Measurements from ENCODE around the gene KCNJ6.

DNA sequence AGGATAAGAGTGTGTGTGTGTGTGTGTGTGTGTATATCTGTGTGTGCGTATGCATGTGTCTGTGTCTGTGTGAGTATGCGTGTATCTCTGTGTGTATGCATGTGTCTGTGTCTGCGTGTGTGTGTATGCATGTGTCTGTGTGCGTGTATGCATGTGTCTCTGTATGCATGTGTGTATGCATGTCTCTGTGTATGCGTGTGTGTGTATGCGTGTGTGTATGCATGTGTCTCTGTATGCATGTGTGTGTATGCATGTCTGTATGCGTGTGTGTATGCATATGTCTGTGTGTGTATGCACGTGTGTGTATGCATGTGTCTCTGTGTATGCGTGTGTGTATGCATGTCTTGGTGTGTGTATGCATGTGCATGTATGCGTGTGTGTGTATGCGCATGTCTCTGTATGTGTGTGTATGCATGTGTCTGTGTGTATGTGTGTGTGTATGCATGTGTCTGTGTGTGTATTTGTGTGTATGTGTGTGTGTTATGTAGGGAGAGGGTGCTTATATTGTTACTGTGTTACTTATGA, 301.8 kb downstream of the KCNJ6 start:
- TF ChIP-seq, protein P1, sequence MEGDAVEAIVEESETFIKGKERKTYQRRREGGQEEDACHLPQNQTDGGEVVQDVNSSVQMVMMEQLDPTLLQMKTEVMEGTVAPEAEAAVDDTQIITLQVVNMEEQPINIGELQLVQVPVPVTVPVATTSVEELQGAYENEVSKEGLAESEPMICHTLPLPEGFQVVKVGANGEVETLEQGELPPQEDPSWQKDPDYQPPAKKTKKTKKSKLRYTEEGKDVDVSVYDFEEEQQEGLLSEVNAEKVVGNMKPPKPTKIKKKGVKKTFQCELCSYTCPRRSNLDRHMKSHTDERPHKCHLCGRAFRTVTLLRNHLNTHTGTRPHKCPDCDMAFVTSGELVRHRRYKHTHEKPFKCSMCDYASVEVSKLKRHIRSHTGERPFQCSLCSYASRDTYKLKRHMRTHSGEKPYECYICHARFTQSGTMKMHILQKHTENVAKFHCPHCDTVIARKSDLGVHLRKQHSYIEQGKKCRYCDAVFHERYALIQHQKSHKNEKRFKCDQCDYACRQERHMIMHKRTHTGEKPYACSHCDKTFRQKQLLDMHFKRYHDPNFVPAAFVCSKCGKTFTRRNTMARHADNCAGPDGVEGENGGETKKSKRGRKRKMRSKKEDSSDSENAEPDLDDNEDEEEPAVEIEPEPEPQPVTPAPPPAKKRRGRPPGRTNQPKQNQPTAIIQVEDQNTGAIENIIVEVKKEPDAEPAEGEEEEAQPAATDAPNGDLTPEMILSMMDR (IDR thresholded peaks at IDR 0.05): no peak
- TF ChIP-seq POLR2A (IDR thresholded peaks at IDR 0.05): no peak

Measured in testis (tissue), 2 donors.